ENCODE results near the gene TIPIN. TPM values are rescaled to one million over a fixed set of nuclear protein-coding genes. Genes with fewer than 3 reads are reported as not detected.

TIPIN gene
- polyA plus RNA-seq, 1 of the 3 experiments (the other 2 are of a cell fraction), result 5.7 TPM

GRCh38 chr15:66294157-66294931, 62.1 kb downstream of the TIPIN start (continued):
- TF ChIP-seq MXI1 (IDR thresholded peaks at IDR 0.05; ENCODE audit: low read depth, low read length) (peak; percentile 87), TEAD4 (IDR thresholded peaks at IDR 0.05; ENCODE audit: borderline replicate concordance, insufficient read depth) (peak; percentile 80; the same call in 1 of the 2 replicates), RAD21 (IDR thresholded peaks at IDR 0.05; ENCODE audit: low read length) (no peak), CTCF (IDR thresholded peaks at IDR 0.05) (no peak), NRF1 (IDR thresholded peaks at IDR 0.05; ENCODE audit: low read depth, low read length) (no peak), EZH2phosphoT487 (IDR thresholded peaks at IDR 0.05; ENCODE audit: borderline replicate concordance, low read depth) (no peak), NFIC (IDR thresholded peaks at IDR 0.05; ENCODE audit: borderline replicate concordance) (peak; percentile 81; the same call in 1 of the 2 replicates), TAF1 (IDR thresholded peaks at IDR 0.05; ENCODE audit: borderline replicate concordance, low read depth, low read length) (0 out of 2 replicates have a peak, but pooled peaks have one; percentile 19), GATA2 (CRISPR knock-in tag; IDR thresholded peaks at IDR 0.05) (no peak), POLR2AphosphoS5 (IDR thresholded peaks at IDR 0.05; ENCODE audit: low read depth, low read length) (no peak)

GRCh38 chr15:66293419-66294156, 62.9 kb downstream of the TIPIN start, which contains the start of gene DIS3L:
TSS of gene DIS3L (plus strand) at chr15:66293568. CDS start at chr15:66293597, 29 bp downstream.
- peaks cover 24 to 26% of the 10 kb centered on the region in 2 experiments; a peak in 3 of 4 replicates for H3K4me1 ChIP-seq (ENCODE audit: control insufficient read depth in 1 of 2, insufficient read depth in 2 of 2, low read depth in 1 of 2, low read length in 1 of 2)
- peak within 1 kb of the TSS; percentile 95 for H3K4me2 ChIP-seq
- 5% methylated on average over 3 of the region's 92 CpGs for WGBS (ENCODE audit: low lambda C conversion rate)
- ChIA-PET POLR2A (interaction anchor here (0.7 to 1.3 kb wide), 2 partner anchors 11 to 93 kb away, joined by 3 read pairs; partner anchors contain the start of gene MAP2K1), CTCF (interaction anchor here (0.9 to 3.0 kb wide), 6 partner anchors 13 to 378 kb away, joined by 3 to 12 read pairs (median 4); partner anchors contain the start of gene SNAPC5)
- peaks cover 0 to 7% of the 10 kb centered on the region in 2 experiments for H3K36me3 ChIP-seq (replicated peaks in 1 of 2; ENCODE audit: control insufficient read depth in 1 of 2, insufficient read depth in 2 of 2, low read length in 1 of 2)
- H3K79me2 ChIP-seq (ENCODE audit: insufficient read depth), result peaks cover 21% of the 10 kb centered on the region
- no peaks in the 10 kb centered on the region for H3K9me2 ChIP-seq
- peak within 1 kb of the TSS; percentile 75 to 88 for H3K27ac ChIP-seq (ENCODE audit: low read depth in 2 of 2, low read length in 1 of 2)
- H3F3A ChIP-seq (replicated peaks; ENCODE audit: insufficient read depth), result peaks cover 26% of the 10 kb centered on the region
- no peaks in the 10 kb centered on the region for H3K9me3 ChIP-seq
- H2AFZ ChIP-seq (ENCODE audit: low read depth), result peak within 1 kb of the TSS; percentile 99
- no peaks in the 10 kb centered on the region for H4K20me1 ChIP-seq (ENCODE audit: insufficient read depth)
- H3K4me3 ChIP-seq (ENCODE audit: low read depth in 2 of 2, low read length in 1 of 2), result peak within 1 kb of the TSS; percentile 66 to 80
- H3K27me3 ChIP-seq (ENCODE audit: insufficient read depth), result no peaks in the 10 kb centered on the region
- peak within 1 kb of the TSS; percentile 82 for H3K9ac ChIP-seq
- peak; percentile 91 for DNase-seq
- no peak for TF ChIP-seq NFIC (IDR thresholded peaks at IDR 0.05; ENCODE audit: borderline replicate concordance)
- peak; percentile 34; the same call in 1 of the 2 replicates for TF ChIP-seq POLR2AphosphoS5 (IDR thresholded peaks at IDR 0.05; ENCODE audit: low read depth, low read length)
- TF ChIP-seq EZH2phosphoT487 (IDR thresholded peaks at IDR 0.05; ENCODE audit: borderline replicate concordance, low read depth), result no peak
- no peak for TF ChIP-seq PBX3 (IDR thresholded peaks at IDR 0.05)
- no peak for TF ChIP-seq CHD2 (IDR thresholded peaks at IDR 0.05; ENCODE audit: low read length, partially characterized antibody)
- TF ChIP-seq MXI1 (IDR thresholded peaks at IDR 0.05; ENCODE audit: low read depth, low read length), result peak; percentile 66
- no peak for TF ChIP-seq TCF12 (IDR thresholded peaks at IDR 0.05)
- no peak for TF ChIP-seq RXRA (IDR thresholded peaks at IDR 0.05; ENCODE audit: borderline replicate concordance, low read depth)
- TF ChIP-seq RAD21 (IDR thresholded peaks at IDR 0.05; ENCODE audit: low read length), result no peak
- no peak for TF ChIP-seq ZBTB33 (IDR thresholded peaks at IDR 0.05; ENCODE audit: borderline replicate concordance, low read depth)
- no peak for TF ChIP-seq TEAD4 (IDR thresholded peaks at IDR 0.05; ENCODE audit: borderline replicate concordance, insufficient read depth)
- peak; percentile 54; the same call in 1 of the 2 replicates for TF ChIP-seq YY1 (IDR thresholded peaks at IDR 0.05; ENCODE audit: low read depth)
- no peak for TF ChIP-seq EP300 (IDR thresholded peaks at IDR 0.05; ENCODE audit: borderline replicate concordance in 1 of 2, low read depth in 1 of 2, low read length in 1 of 2)
- TF ChIP-seq NRF1 (IDR thresholded peaks at IDR 0.05; ENCODE audit: low read depth, low read length), result no peak
- peak; percentile 54 for TF ChIP-seq MAX (IDR thresholded peaks at IDR 0.05; ENCODE audit: low read depth)
- TF ChIP-seq MEF2A (IDR thresholded peaks at IDR 0.05; ENCODE audit: borderline replicate concordance, low read depth), result no peak
- TF ChIP-seq IRF3 (IDR thresholded peaks at IDR 0.05; ENCODE audit: low read depth, low read length), result no peak
- TF ChIP-seq TAF1 (IDR thresholded peaks at IDR 0.05; ENCODE audit: borderline replicate concordance, low read depth, low read length), result 0 out of 2 replicates have a peak, but pooled peaks have one; percentile 53
